ENCODE results near the gene OXLD1.
"Not testable (repeated sequence)": the region's sequence is repeated elsewhere in the genome, so short reads cannot be mapped to it uniquely, and the experiment has no call there.

Gene OXLD1

GRCh38 chr17:81683584-81684441, 17.4 kb upstream of the OXLD1 start, which contains the start of the genes ARL16 and HGS:
Gene ARL16, minus strand, starts transcription at chr17:81683797. Its CDS starts 44 bp downstream, at chr17:81683753.
Gene HGS, plus strand, starts transcription at chr17:81684011. Its CDS starts 56 bp downstream, at chr17:81684067.
- peak; percentile 93 to 96 for DNase-seq (ENCODE audit: extremely low read depth in 1 of 2, low read depth in 1 of 2)

GRCh38 chr17:81683208-81683583, 16.8 kb upstream of the OXLD1 start:
- no peak for DNase-seq (ENCODE audit: extremely low read depth in 1 of 2, low read depth in 1 of 2)

GRCh38 chr17:81682565-81683207, 16.3 kb upstream of the OXLD1 start:
- no peak for DNase-seq (ENCODE audit: extremely low read depth in 1 of 2, low read depth in 1 of 2)

- no peak for DNase-seq (ENCODE audit: extremely low read depth in 1 of 2, low read depth in 1 of 2)
Measured at GRCh38 chr17:81681672-81682071, 15.3 kb upstream of the OXLD1 start.

- DNase-seq (ENCODE audit: extremely low read depth in 1 of 2, low read depth in 1 of 2): no peak
Measured at GRCh38 chr17:81680150-81680549, 13.7 kb upstream of the OXLD1 start.

GRCh38 chr17:81676906-81677305, 10.5 kb upstream of the OXLD1 start:
- DNase-seq (ENCODE audit: extremely low read depth in 1 of 2, low read depth in 1 of 2): no peak

- DNase-seq (ENCODE audit: extremely low read depth in 1 of 2, low read depth in 1 of 2): not testable (repeated sequence)
Measured at GRCh38 chr17:81675515-81676221, 9.3 kb upstream of the OXLD1 start.

GRCh38 chr17:81673561-81674258, 7.3 kb upstream of the OXLD1 start:
- DNase-seq (ENCODE audit: extremely low read depth in 1 of 2, low read depth in 1 of 2): no peak

GRCh38 chr17:81672954-81673353, 6.5 kb upstream of the OXLD1 start:
- no peak for DNase-seq (ENCODE audit: extremely low read depth in 1 of 2, low read depth in 1 of 2)

GRCh38 chr17:81672504-81672903, 6.1 kb upstream of the OXLD1 start:
- DNase-seq (ENCODE audit: extremely low read depth in 1 of 2, low read depth in 1 of 2): no peak

- DNase-seq (ENCODE audit: extremely low read depth in 1 of 2, low read depth in 1 of 2): no peak
Measured at GRCh38 chr17:81667754-81668153, 1.3 kb upstream of the OXLD1 start.

- DNase-seq (ENCODE audit: extremely low read depth in 1 of 2, low read depth in 1 of 2): no peak
Measured at GRCh38 chr17:81666092-81666341, 388 bp downstream of the OXLD1 start.

- DNase-seq (ENCODE audit: extremely low read depth in 1 of 2, low read depth in 1 of 2): no peak
Measured at GRCh38 chr17:81665205-81666091, 957 bp downstream of the OXLD1 start.

GRCh38 chr17:81664051-81664470, 2.3 kb downstream of the OXLD1 start:
- DNase-seq (ENCODE audit: extremely low read depth in 1 of 2, low read depth in 1 of 2): no peak

- no peak for DNase-seq (ENCODE audit: extremely low read depth in 1 of 2, low read depth in 1 of 2)
Measured at GRCh38 chr17:81662002-81662401, 4.4 kb downstream of the OXLD1 start.

GRCh38 chr17:81660441-81660840, 6.0 kb downstream of the OXLD1 start:
- no peak for DNase-seq (ENCODE audit: extremely low read depth in 1 of 2, low read depth in 1 of 2)

GRCh38 chr17:81659038-81659437, 7.4 kb downstream of the OXLD1 start:
- no peak for DNase-seq (ENCODE audit: extremely low read depth in 1 of 2, low read depth in 1 of 2)

GRCh38 chr17:81656835-81657234, 9.6 kb downstream of the OXLD1 start:
- DNase-seq (ENCODE audit: extremely low read depth in 1 of 2, low read depth in 1 of 2): no peak

- no peak for DNase-seq (ENCODE audit: extremely low read depth in 1 of 2, low read depth in 1 of 2)
Measured at GRCh38 chr17:81656118-81656743, 10.2 kb downstream of the OXLD1 start, which contains the start of gene PDE6G. Gene PDE6G, minus strand, starts transcription at chr17:81656542. Its CDS starts 3,237 bp downstream, at chr17:81653305.
